ENCODE results near the gene CIAPIN1.

The CIAPIN1 gene

GRCh38 chr16:57380671-57381462 is 66.3 kb downstream of the CIAPIN1 start:
- no peak overlapping the region for H3K4me3 ChIP-seq (ENCODE audit: low read depth, low read length)
- in situ Hi-C loops (cut with HindIII; ENCODE audit: low sequenced_read_pairs) = no loop called here
- DNase-seq (ENCODE audit: low read depth) = no peak
- no peak for TF ChIP-seq CTCF (IDR thresholded peaks at IDR 0.05; ENCODE audit: low read depth, low read length, missing control alignments)

GRCh38 chr16:57379579-57379978 is 67.6 kb downstream of the CIAPIN1 start:
- in situ Hi-C loops (cut with HindIII; ENCODE audit: low sequenced_read_pairs) = no loop called here
- no peak overlapping the region for H3K4me3 ChIP-seq (ENCODE audit: low read depth, low read length)
- TF ChIP-seq CTCF (IDR thresholded peaks at IDR 0.05; ENCODE audit: low read depth, low read length, missing control alignments) = no peak
- no peak for DNase-seq (ENCODE audit: low read depth)

Data from astrocyte of the cerebellum (primary cell).